Upper lobe of right lung (tissue), 1 donor: ENCODE results near the gene PPP5C. TPM values are rescaled to one million over a fixed set of nuclear protein-coding genes. Genes with fewer than 3 reads are reported as not detected.

Experiments used
- ATAC-seq: fragments of 200-7000 bp; cut with Tn5 transposase; one replicate; pipeline ENCODE4 v1.9.1; 2020; ENCODE audit warnings: mild to moderate bottlenecking, moderate library complexity
- DNase-seq: peaks from one replicate; pipeline ENCODE4 v3.0.0-alpha.2; 2020
- H3K27ac ChIP-seq: fragments of 200-600 bp; one replicate; pipeline ENCODE4 v1.8.0; 2022
- H3K27me3 ChIP-seq: fragments of 200-600 bp; one replicate; pipeline ENCODE4 v1.8.0; 2022; ENCODE audit warnings: mild to moderate bottlenecking
- H3K36me3 ChIP-seq: fragments of 200-600 bp; one replicate; pipeline ENCODE4 v1.8.0; 2022
- H3K4me1 ChIP-seq: fragments of 200-600 bp; one replicate; pipeline ENCODE4 v1.8.0; 2022
- H3K4me3 ChIP-seq: fragments of 200-600 bp; one replicate; pipeline ENCODE4 v1.8.0; 2022; ENCODE audit warnings: mild to moderate bottlenecking
- H3K9me3 ChIP-seq: fragments of 200-600 bp; one replicate; pipeline ENCODE4 v1.8.0; 2022
- CTCF ChIP-seq: fragments of 200-600 bp; IDR thresholded peaks from one replicate; pipeline ENCODE4 v1.8.0; 2022; ENCODE audit warnings: antibody characterized with exemption
- intact Hi-C: fragments of 100-400 bp; cut with DNase I; formaldehyde crosslinking; loops from one replicate; pipeline ENCODE4 v1.11.0; 2022
- total RNA-seq: library from RNA; stranded (reverse); fragmentation: NEBNext Ultra II Directional; extraction: Animal tissue kit (Norgen Biotek cat#: 25700); gene quantifications from one replicate; pipeline ENCODE4 v1.2.1, GENCODE V29; 2021
- donor health status: DM: no; HTN: yes; CAD: no; lungs with severe emphysema.

PPP5C gene
- total RNA-seq, 1 donor from 2014 or later: 50.0 TPM

GRCh38 chr19:46388311-46389095 is 41.6 kb downstream of the PPP5C start:
- intact Hi-C loops: no loop called here
- H3K36me3 ChIP-seq: peaks cover 54% of the 10 kb centered on the region
- no peak for TF ChIP-seq CTCF
- H3K27me3 ChIP-seq: no peaks in the 10 kb centered on the region
- peaks cover 11% of the 10 kb centered on the region for H3K4me1 ChIP-seq
- H3K4me3 ChIP-seq: no peak overlapping the region
- DNase-seq: peak; percentile 61
- no peak overlapping the region for H3K27ac ChIP-seq
- no peak for ATAC-seq
- no peaks in the 10 kb centered on the region for H3K9me3 ChIP-seq

- Histone ChIP-seq H3K4me3 (no peak overlapping the region), H3K4me1 (peaks cover 11% of the 10 kb centered on the region), H3K27me3 (no peaks in the 10 kb centered on the region), H3K9me3 (no peaks in the 10 kb centered on the region), H3K27ac (no peak overlapping the region), H3K36me3 (peaks cover 45% of the 10 kb centered on the region)
- intact Hi-C loops: no loop called here
- TF ChIP-seq CTCF: no peak
- DNase-seq (peak; percentile 48), ATAC-seq (no peak)
Observed at GRCh38 chr19:46390121-46390858, 43.4 kb downstream of the PPP5C start.

- intact Hi-C loops: no loop called here
- no peaks in the 10 kb centered on the region for H3K9me3 ChIP-seq
- H3K4me1 ChIP-seq: peaks cover 11% of the 10 kb centered on the region
- H3K4me3 ChIP-seq: no peak overlapping the region
- DNase-seq (peak; percentile 63), ATAC-seq (no peak)
- H3K27ac ChIP-seq: no peak overlapping the region
- no peak for TF ChIP-seq CTCF
- no peaks in the 10 kb centered on the region for H3K27me3 ChIP-seq
- peaks cover 45% of the 10 kb centered on the region for H3K36me3 ChIP-seq
Observed at GRCh38 chr19:46390866-46391265, 44.0 kb downstream of the PPP5C start.

- TF ChIP-seq CTCF: no peak
- no peaks in the 10 kb centered on the region for H3K27me3 ChIP-seq
- no peak overlapping the region for H3K4me3 ChIP-seq
- peaks cover 11% of the 10 kb centered on the region for H3K4me1 ChIP-seq
- ATAC-seq (no peak), DNase-seq (peak; percentile 61)
- H3K9me3 ChIP-seq: no peaks in the 10 kb centered on the region
- H3K27ac ChIP-seq: peak overlapping the region; percentile 25
- intact Hi-C loops: no loop called here
- peaks cover 45% of the 10 kb centered on the region for H3K36me3 ChIP-seq
Observed at GRCh38 chr19:46391296-46392251, 44.7 kb downstream of the PPP5C start.

- no peaks in the 10 kb centered on the region for H3K9me3 ChIP-seq
- H3K4me1 ChIP-seq: peaks cover 11% of the 10 kb centered on the region
- H3K27ac ChIP-seq: peak overlapping the region; percentile 25
- TF ChIP-seq CTCF: no peak
- no peaks in the 10 kb centered on the region for H3K27me3 ChIP-seq
- intact Hi-C loops: no loop called here
- DNase-seq (peak; percentile 66), ATAC-seq (peak; percentile 3)
- no peak overlapping the region for H3K4me3 ChIP-seq
- H3K36me3 ChIP-seq: peaks cover 38% of the 10 kb centered on the region
Observed at GRCh38 chr19:46392252-46392801, 45.4 kb downstream of the PPP5C start.
